ENCODE data around the gene ITIH1. TPM values are rescaled to one million over a fixed set of nuclear protein-coding genes. Genes with fewer than 3 reads are reported as not detected.

The ITIH1 gene
- total RNA-seq, 1 experiment from 2014 or later: 0.47 TPM

DNA sequence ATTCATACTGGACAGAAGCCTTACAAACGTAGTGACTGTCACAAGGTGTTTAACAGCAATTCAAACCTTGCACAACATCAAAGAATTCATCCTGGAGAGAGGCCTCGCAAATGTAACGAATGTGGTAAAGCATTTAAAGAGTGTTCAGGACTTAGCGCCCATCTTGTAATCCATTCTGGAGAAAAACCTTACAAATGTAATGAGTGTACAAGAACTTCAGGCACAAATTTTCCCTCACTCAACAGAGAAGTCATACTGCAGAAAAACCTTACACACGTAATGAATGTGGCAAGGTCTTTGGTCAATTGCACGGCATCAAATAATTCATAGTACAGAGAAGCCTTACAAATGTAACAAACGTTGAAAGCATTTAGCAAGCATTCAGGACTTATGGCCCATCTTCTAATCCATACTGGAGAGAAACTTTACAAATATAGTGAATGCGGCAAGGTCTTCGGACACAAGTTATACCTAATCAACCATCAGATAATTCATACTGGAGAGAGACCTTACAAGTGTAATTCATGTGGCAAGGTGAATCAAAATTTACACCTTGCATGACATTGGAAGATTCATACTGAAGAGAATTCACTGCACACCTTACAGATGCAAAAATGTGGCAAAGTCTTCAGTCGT is 44.0 kb upstream of the ITIH1 start:
- no TSS peak for BruUV-seq (replicated peaks)

DNA sequence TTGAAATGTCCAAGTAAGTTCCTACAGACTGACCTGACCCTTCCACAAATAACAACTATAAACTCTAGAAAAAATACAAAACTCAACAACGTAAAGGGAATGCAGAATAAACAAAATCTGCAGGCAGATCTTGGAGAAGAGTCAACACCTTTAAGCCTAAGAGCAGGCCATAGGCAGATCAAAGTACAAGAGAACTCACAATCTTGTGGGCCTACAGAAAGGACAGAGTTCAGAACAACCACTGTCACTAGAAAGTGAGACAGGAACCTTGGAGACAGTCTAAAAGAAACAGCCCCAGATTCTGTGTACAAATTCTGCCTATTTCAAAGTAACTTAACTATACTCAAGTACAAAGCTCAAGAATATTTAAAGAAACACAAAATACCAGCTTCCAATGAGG is 37.7 kb upstream of the ITIH1 start:
- BruUV-seq (replicated peaks): no TSS peak
- TF ChIP-seq, protein P1, sequence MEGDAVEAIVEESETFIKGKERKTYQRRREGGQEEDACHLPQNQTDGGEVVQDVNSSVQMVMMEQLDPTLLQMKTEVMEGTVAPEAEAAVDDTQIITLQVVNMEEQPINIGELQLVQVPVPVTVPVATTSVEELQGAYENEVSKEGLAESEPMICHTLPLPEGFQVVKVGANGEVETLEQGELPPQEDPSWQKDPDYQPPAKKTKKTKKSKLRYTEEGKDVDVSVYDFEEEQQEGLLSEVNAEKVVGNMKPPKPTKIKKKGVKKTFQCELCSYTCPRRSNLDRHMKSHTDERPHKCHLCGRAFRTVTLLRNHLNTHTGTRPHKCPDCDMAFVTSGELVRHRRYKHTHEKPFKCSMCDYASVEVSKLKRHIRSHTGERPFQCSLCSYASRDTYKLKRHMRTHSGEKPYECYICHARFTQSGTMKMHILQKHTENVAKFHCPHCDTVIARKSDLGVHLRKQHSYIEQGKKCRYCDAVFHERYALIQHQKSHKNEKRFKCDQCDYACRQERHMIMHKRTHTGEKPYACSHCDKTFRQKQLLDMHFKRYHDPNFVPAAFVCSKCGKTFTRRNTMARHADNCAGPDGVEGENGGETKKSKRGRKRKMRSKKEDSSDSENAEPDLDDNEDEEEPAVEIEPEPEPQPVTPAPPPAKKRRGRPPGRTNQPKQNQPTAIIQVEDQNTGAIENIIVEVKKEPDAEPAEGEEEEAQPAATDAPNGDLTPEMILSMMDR (IDR thresholded peaks at IDR 0.05; ENCODE audit: unreplicated experiment): no peak
- peaks cover 50% of the 10 kb centered on the region for H3K36me3 Mint-ChIP-seq (ENCODE audit: insufficient read depth, unreplicated experiment)

More for the DNA sequence above, 44.0 kb upstream of the ITIH1 start:
- Mint-ChIP-seq H3K27me3 (ENCODE audit: unreplicated experiment) (no peaks in the 10 kb centered on the region), H3K27ac (ENCODE audit: unreplicated experiment) (no peak overlapping the region), H3K4me1 (ENCODE audit: low read depth, unreplicated experiment) (peaks cover 6% of the 10 kb centered on the region), H3K36me3 (ENCODE audit: insufficient read depth, unreplicated experiment) (peaks cover 55% of the 10 kb centered on the region), H3K4me3 (ENCODE audit: low read depth, unreplicated experiment) (no peak overlapping the region), H3K9me3 (ENCODE audit: low read depth, unreplicated experiment) (no peaks in the 10 kb centered on the region)
- CTCF ChIA-PET: no interaction called here
- intact Hi-C loops (cut with micrococcal nuclease; ENCODE audit: unreplicated experiment): no loop called here
- TF ChIP-seq, protein P1 (IDR thresholded peaks at IDR 0.05; ENCODE audit: unreplicated experiment): no peak
- DNase-seq: no peak

DNA sequence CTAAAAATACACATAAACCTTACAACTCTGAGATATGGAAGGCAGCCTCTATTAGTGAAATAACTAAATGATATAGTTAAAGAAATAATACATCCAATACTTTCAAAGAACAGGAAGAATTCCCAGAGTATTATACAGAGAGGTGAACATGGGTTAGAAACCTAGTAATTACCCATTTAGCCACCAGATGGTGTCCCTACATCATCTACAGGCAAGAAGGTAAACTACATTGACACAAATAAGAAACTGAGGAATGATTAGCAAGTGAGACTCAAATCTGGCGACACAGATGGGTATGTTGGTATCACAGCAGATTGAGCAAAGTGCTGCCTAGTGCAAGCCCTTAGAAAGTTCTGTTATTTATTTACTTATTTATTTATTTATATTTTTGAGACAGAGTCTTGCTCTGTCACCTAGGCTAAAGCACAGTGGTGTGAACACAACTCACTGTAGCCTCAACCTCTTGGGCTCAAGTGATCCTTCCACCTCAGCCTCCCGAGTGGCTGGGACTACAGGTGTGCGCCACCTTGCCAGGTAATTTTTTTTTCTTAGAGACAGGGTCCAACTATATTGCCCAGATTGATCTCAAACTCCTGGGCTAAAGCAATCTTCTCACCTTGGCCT is 34.9 kb upstream of the ITIH1 start:
- Mint-ChIP-seq H3K4me3 (ENCODE audit: low read depth, unreplicated experiment) (no peak overlapping the region), H3K27me3 (ENCODE audit: unreplicated experiment) (no peaks in the 10 kb centered on the region), H3K4me1 (ENCODE audit: low read depth, unreplicated experiment) (no peaks in the 10 kb centered on the region), H3K36me3 (ENCODE audit: insufficient read depth, unreplicated experiment) (peaks cover 37% of the 10 kb centered on the region), H3K9me3 (ENCODE audit: low read depth, unreplicated experiment) (no peaks in the 10 kb centered on the region), H3K27ac (ENCODE audit: unreplicated experiment) (no peak overlapping the region)
- TF ChIP-seq, protein P1 (IDR thresholded peaks at IDR 0.05; ENCODE audit: unreplicated experiment): peak; percentile 59
- peak; percentile 18 for DNase-seq
- intact Hi-C loops (cut with micrococcal nuclease; ENCODE audit: unreplicated experiment): loop anchor here (2.0 to 5.0 kb wide), 2 partner anchors 84 to 330 kb away; no protein-coding TSS in a partner anchor
- CTCF ChIA-PET: interaction anchor here (1.0 kb wide), 1 partner anchor 103 kb away, joined by 3 read pairs; no protein-coding TSS in a partner anchor
- BruUV-seq (replicated peaks): no TSS peak

More for the DNA sequence above, 37.7 kb upstream of the ITIH1 start:
- no peaks in the 10 kb centered on the region for H3K9me3 Mint-ChIP-seq (ENCODE audit: low read depth, unreplicated experiment)
- no peaks in the 10 kb centered on the region for H3K27me3 Mint-ChIP-seq (ENCODE audit: unreplicated experiment)
- H3K4me1 Mint-ChIP-seq (ENCODE audit: low read depth, unreplicated experiment): no peaks in the 10 kb centered on the region
- H3K4me3 Mint-ChIP-seq (ENCODE audit: low read depth, unreplicated experiment): no peak overlapping the region
- CTCF ChIA-PET: interaction anchor here (0.5 kb wide), 1 partner anchor 24 kb away, joined by 3 read pairs; no protein-coding TSS in a partner anchor
- no peak overlapping the region for H3K27ac Mint-ChIP-seq (ENCODE audit: unreplicated experiment)
- DNase-seq: no peak
- intact Hi-C loops (cut with micrococcal nuclease; ENCODE audit: unreplicated experiment): loop anchor here (5.0 kb wide), 1 partner anchor 333 kb away; no protein-coding TSS in a partner anchor

DNA sequence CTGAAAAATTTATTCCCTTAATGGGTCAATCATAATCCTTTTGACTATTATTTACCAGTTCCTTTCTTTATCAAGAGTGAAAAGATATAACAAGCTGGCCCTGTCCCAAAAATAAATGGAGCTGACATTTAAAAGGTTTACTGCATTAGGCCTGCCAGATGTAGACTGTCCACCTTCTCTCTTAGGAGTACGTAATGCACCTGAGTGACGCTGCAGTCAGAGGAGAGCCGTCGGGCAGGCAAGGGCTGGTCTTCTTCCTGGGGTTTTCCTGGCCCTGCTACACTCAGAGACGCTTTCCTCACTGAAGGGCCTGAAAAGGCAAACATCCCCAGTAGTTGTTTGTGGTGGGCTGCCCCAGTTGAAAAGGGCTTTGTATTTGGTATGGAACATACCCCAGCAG is 34.2 kb upstream of the ITIH1 start:
- CTCF ChIA-PET: interaction anchor here (1.0 kb wide), 1 partner anchor 102 kb away, joined by 3 read pairs; no protein-coding TSS in a partner anchor
- Mint-ChIP-seq H3K4me1 (ENCODE audit: low read depth, unreplicated experiment) (no peaks in the 10 kb centered on the region), H3K4me3 (ENCODE audit: low read depth, unreplicated experiment) (no peak overlapping the region), H3K9me3 (ENCODE audit: low read depth, unreplicated experiment) (no peaks in the 10 kb centered on the region), H3K27ac (ENCODE audit: unreplicated experiment) (no peak overlapping the region), H3K27me3 (ENCODE audit: unreplicated experiment) (no peaks in the 10 kb centered on the region), H3K36me3 (ENCODE audit: insufficient read depth, unreplicated experiment) (peaks cover 37% of the 10 kb centered on the region)
- BruUV-seq (replicated peaks): no TSS peak
- intact Hi-C loops (cut with micrococcal nuclease; ENCODE audit: unreplicated experiment): loop anchor here (2.0 to 5.0 kb wide), 2 partner anchors 84 to 329 kb away; no protein-coding TSS in a partner anchor
- TF ChIP-seq, protein P1 (IDR thresholded peaks at IDR 0.05; ENCODE audit: unreplicated experiment): no peak
- DNase-seq: no peak
